BLaER1 (cell line): Measurements from ENCODE around the gene KAZN.
A peak's percentile ranks its signal among the peaks of the same experiment; 100 is the strongest.

Experiments
- H3K27ac ChIP-seq: shearing (Covaris generic); formaldehyde crosslinking; 2 replicates; pipeline ENCODE4 v1.8.1; 2022
- H3K27me3 ChIP-seq: shearing (Covaris generic); formaldehyde crosslinking; 2 replicates; pipeline ENCODE4 v1.8.1; 2022
- H3K36me3 ChIP-seq: shearing (Covaris generic); formaldehyde crosslinking; 2 replicates; pipeline ENCODE4 v1.8.1; 2022
- H3K4me1 ChIP-seq: shearing (Covaris generic); formaldehyde crosslinking; 2 replicates; pipeline ENCODE4 v1.8.1; 2022
- H3K4me2 ChIP-seq: shearing (Covaris generic); formaldehyde crosslinking; 2 replicates; pipeline ENCODE4 v1.8.1; 2022
- H3K4me3 ChIP-seq: shearing (Covaris generic); formaldehyde crosslinking; 2 replicates; pipeline ENCODE4 v1.8.1; 2022
- H3K9ac ChIP-seq: shearing (Covaris generic); formaldehyde crosslinking; 2 replicates; pipeline ENCODE4 v1.8.1; 2022
- H3K9me3 ChIP-seq: shearing (Covaris generic); formaldehyde crosslinking; 2 replicates; pipeline ENCODE4 v1.8.1; 2022
- H4K20me1 ChIP-seq: shearing (Covaris generic); formaldehyde crosslinking; 2 replicates; pipeline ENCODE4 v1.8.1; 2022
- Cebpa-rat ChIP-seq: shearing (Covaris generic); IDR thresholded peaks from 2 replicates; pipeline ENCODE4 v1.8.1; 2022

The KAZN gene

DNA sequence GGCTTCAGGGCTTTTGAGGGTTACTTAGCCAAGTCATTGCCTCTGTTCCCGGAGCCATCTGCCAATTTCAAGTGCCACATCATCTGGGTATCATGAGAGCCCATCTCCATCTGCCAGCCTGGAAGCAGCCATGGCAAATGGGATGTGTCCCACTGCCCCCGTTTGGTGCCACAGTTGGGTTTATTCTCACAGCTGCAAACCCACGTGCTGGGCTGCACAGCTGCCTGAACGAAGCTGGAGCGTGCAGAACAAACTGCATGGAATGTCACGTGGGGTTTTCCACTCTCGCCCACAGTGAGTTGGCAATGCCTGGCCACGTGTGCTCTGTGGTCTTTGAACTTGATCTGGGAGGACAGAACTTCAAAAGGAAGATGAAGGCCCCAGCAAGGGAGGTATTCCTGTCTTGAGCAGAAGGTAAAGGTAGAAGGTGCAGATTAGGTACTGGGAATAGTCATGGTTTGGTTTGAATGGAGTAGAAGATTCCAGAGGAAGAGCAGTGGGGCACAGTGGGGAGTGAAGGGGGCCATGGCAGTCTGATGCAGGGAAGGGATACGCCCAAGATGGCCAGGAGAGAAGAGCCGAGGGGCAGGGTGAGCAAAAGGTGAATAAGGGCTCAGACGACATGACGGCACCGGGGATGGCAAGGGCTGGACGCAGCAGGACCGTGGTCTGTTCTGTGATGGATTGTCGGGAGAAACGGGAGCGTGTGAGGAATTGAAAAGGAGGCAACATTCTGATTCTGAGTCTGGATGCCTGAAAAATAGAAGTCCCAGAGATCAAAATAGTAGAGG, 222.0 kb downstream of the KAZN start:
- Histone ChIP-seq H3K4me3 (no peak overlapping the region), H3K27me3 (no peaks in the 10 kb centered on the region), H3K27ac (no peak overlapping the region), H3K9ac (no peak overlapping the region), H3K4me1 (0 out of 2 replicates have a peak, but pooled peaks cover 7% of the 10 kb centered on the region), H4K20me1 (no peaks in the 10 kb centered on the region), H3K9me3 (no peaks in the 10 kb centered on the region), H3K4me2 (no peak overlapping the region), H3K36me3 (no peaks in the 10 kb centered on the region)
- no peak for TF ChIP-seq Cebpa-rat

DNA sequence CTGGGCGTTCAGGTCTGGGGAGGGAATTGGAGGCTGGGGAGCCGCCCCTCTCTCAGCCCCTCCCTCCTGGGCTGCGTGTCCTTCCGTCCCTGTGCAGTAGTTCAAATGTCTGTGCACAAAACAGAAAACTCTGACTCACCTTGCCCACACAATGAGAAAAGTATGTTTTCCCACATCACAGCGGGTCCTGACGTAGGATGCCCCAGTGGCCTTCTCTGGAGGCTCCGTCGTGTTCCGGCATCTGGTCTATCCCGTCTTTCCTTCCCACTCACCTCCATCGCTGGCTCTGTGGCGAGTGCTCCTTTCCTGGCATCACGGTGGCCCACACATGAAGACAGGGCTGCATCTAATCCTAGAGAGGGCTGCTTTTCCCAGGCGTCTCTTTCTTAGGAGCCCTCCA, 224.0 kb downstream of the KAZN start:
- Histone ChIP-seq H4K20me1 (no peaks in the 10 kb centered on the region), H3K27ac (no peak overlapping the region), H3K36me3 (no peaks in the 10 kb centered on the region), H3K9me3 (peaks cover under 1% of the 10 kb centered on the region; the same call in 1 of the 2 replicates), H3K4me3 (no peak overlapping the region), H3K27me3 (no peaks in the 10 kb centered on the region), H3K9ac (no peak overlapping the region), H3K4me1 (peaks cover 16% of the 10 kb centered on the region; the same call in 1 of the 2 replicates), H3K4me2 (no peak overlapping the region)
- no peak for TF ChIP-seq Cebpa-rat

DNA sequence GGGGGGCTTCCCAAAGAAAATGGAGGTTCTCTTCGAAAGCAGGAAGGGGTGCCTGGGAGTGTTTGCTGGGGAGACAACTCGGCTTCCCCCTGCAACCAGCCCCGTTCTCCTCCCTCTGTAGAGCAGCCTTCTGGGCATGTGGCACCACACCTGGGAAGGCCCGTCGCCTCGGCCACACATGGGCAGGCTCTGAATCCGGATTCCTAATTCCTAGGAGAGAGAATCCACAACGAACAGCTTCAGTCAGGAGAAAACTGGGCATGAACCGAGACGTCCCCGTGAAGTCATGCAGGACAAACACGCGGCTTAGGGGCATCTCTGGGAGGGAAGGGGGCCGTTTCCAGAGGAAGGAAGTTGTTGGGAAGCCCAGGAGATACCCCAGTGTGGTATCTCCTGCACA, 224.5 kb downstream of the KAZN start:
- no peaks in the 10 kb centered on the region for H4K20me1 ChIP-seq
- no peak overlapping the region for H3K4me2 ChIP-seq
- H3K4me3 ChIP-seq = no peak overlapping the region
- H3K27ac ChIP-seq = no peak overlapping the region
- H3K9ac ChIP-seq = no peak overlapping the region
- no peaks in the 10 kb centered on the region for H3K36me3 ChIP-seq
- H3K27me3 ChIP-seq = no peaks in the 10 kb centered on the region
- peaks cover 16% of the 10 kb centered on the region; the same call in 1 of the 2 replicates for H3K4me1 ChIP-seq
- no peak for TF ChIP-seq Cebpa-rat
- H3K9me3 ChIP-seq = peaks cover 3% of the 10 kb centered on the region; the same call in 1 of the 2 replicates

GRCh38 chr1:14824314-14824915, 225.9 kb downstream of the KAZN start:
- H3K36me3 ChIP-seq = no peaks in the 10 kb centered on the region
- no peak for TF ChIP-seq Cebpa-rat
- H3K27ac ChIP-seq = no peak overlapping the region
- no peak overlapping the region for H3K9ac ChIP-seq
- H4K20me1 ChIP-seq = no peaks in the 10 kb centered on the region
- H3K9me3 ChIP-seq = peaks cover 11% of the 10 kb centered on the region
- H3K4me1 ChIP-seq = peaks cover 16% of the 10 kb centered on the region; the same call in 1 of the 2 replicates
- no peak overlapping the region for H3K4me2 ChIP-seq
- H3K27me3 ChIP-seq = no peaks in the 10 kb centered on the region
- H3K4me3 ChIP-seq = no peak overlapping the region

DNA sequence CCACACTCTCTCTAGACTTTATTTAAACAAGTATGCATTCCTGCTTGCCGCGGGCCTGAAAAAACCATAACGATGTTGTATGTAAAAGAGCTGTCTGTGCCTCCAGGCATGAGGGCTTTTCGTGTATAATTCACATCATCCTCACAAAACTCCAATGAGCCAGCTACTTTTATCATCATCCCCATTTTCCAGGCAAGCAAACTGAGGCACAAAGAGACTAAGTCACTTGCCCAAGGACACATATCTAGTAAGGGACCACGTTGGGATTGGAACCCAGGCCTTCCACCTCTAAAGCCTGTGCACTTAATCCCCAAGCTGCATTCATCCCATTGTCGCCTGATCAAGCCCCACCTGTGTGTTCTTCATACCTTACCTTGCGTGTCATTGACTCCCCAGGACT, 226.9 kb downstream of the KAZN start:
- no peaks in the 10 kb centered on the region for H3K36me3 ChIP-seq
- no peak overlapping the region for H3K4me2 ChIP-seq
- H3K4me3 ChIP-seq = no peak overlapping the region
- peaks cover 16% of the 10 kb centered on the region; the same call in 1 of the 2 replicates for H3K4me1 ChIP-seq
- no peak overlapping the region for H3K9ac ChIP-seq
- no peaks in the 10 kb centered on the region for H4K20me1 ChIP-seq
- no peak overlapping the region for H3K27ac ChIP-seq
- H3K27me3 ChIP-seq = no peaks in the 10 kb centered on the region
- TF ChIP-seq Cebpa-rat = no peak
- peaks cover 11% of the 10 kb centered on the region for H3K9me3 ChIP-seq

GRCh38 chr1:14826172-14826636, 227.7 kb downstream of the KAZN start:
- Histone ChIP-seq H3K9ac (no peak overlapping the region), H3K27ac (0 out of 2 replicates have a peak overlapping the region, but pooled peaks have one; percentile 4)

GRCh38 chr1:14826731-14827326, 228.3 kb downstream of the KAZN start:
- no peak for TF ChIP-seq Cebpa-rat
- Histone ChIP-seq H3K4me3 (no peak overlapping the region), H3K4me1 (peaks cover 16% of the 10 kb centered on the region; the same call in 1 of the 2 replicates), H3K27me3 (no peaks in the 10 kb centered on the region), H4K20me1 (no peaks in the 10 kb centered on the region), H3K9me3 (peaks cover 11% of the 10 kb centered on the region), H3K27ac (0 out of 2 replicates have a peak overlapping the region, but pooled peaks have one; percentile 4), H3K4me2 (peak overlapping the region; percentile 32; the same call in 1 of the 2 replicates), H3K9ac (no peak overlapping the region), H3K36me3 (no peaks in the 10 kb centered on the region)

More at GRCh38 chr1:14826172-14826636, 227.7 kb downstream of the KAZN start:
- H3K36me3 ChIP-seq = no peaks in the 10 kb centered on the region
- H3K4me1 ChIP-seq = peaks cover 16% of the 10 kb centered on the region; the same call in 1 of the 2 replicates
- no peak for TF ChIP-seq Cebpa-rat
- H3K27me3 ChIP-seq = no peaks in the 10 kb centered on the region
- peak overlapping the region; percentile 32; the same call in 1 of the 2 replicates for H3K4me2 ChIP-seq
- H3K4me3 ChIP-seq = no peak overlapping the region
- no peaks in the 10 kb centered on the region for H4K20me1 ChIP-seq
- peaks cover 11% of the 10 kb centered on the region for H3K9me3 ChIP-seq

- H4K20me1 ChIP-seq = no peaks in the 10 kb centered on the region
- H3K27ac ChIP-seq = no peak overlapping the region
- no peak overlapping the region for H3K4me2 ChIP-seq
- peaks cover 16% of the 10 kb centered on the region; the same call in 1 of the 2 replicates for H3K4me1 ChIP-seq
- no peak overlapping the region for H3K9ac ChIP-seq
- H3K27me3 ChIP-seq = no peaks in the 10 kb centered on the region
- no peak overlapping the region for H3K4me3 ChIP-seq
- no peak for TF ChIP-seq Cebpa-rat
- H3K9me3 ChIP-seq = peaks cover 11% of the 10 kb centered on the region
- no peaks in the 10 kb centered on the region for H3K36me3 ChIP-seq
Measured at GRCh38 chr1:14827870-14828269, 229.4 kb downstream of the KAZN start.

- no peaks in the 10 kb centered on the region for H4K20me1 ChIP-seq
- H3K9ac ChIP-seq = no peak overlapping the region
- no peaks in the 10 kb centered on the region for H3K27me3 ChIP-seq
- H3K4me3 ChIP-seq = no peak overlapping the region
- peaks cover 11% of the 10 kb centered on the region for H3K9me3 ChIP-seq
- TF ChIP-seq Cebpa-rat = no peak
- no peaks in the 10 kb centered on the region for H3K36me3 ChIP-seq
- peaks cover 16% of the 10 kb centered on the region; the same call in 1 of the 2 replicates for H3K4me1 ChIP-seq
- H3K4me2 ChIP-seq = no peak overlapping the region
- no peak overlapping the region for H3K27ac ChIP-seq
Measured at GRCh38 chr1:14828665-14829064, 230.2 kb downstream of the KAZN start.
